Measurements from ENCODE around the gene MCCD1.
A peak's percentile ranks its signal among the peaks of the same experiment; 100 is the strongest.

MCCD1 gene

DNA sequence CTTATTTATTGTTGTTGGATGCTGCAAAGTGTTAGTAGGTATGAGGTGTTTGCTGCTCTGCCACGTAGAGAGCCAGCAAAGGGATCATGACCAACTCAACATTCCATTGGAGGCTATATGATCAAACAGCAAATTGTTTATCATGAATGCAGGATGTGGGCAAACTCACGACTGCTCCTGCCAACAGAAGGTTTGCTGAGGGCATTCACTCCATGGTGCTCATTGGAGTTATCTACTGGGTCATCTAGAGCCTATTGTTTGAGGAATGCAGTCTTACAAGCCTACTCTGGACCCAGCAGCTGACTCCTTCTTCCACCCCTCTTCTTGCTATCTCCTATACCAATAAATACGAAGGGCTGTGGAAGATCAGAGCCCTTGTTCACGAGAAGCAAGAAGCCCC is 18.8 kb upstream of the MCCD1 start:
- Histone ChIP-seq H3K36me3 (peaks cover 22% of the 10 kb centered on the region), H3K27ac (no peak overlapping the region), H3K9me3 (ENCODE audit: severe bottlenecking) (no peaks in the 10 kb centered on the region), H3K27me3 (ENCODE audit: insufficient read depth, low read depth, severe bottlenecking) (no peaks in the 10 kb centered on the region), H3K4me3 (ENCODE audit: low read depth, low read length) (no peak overlapping the region)
- no peak for DNase-seq
- TF ChIP-seq CTCF (IDR thresholded peaks at IDR 0.05; ENCODE audit: low read depth, low read length): no peak

DNA sequence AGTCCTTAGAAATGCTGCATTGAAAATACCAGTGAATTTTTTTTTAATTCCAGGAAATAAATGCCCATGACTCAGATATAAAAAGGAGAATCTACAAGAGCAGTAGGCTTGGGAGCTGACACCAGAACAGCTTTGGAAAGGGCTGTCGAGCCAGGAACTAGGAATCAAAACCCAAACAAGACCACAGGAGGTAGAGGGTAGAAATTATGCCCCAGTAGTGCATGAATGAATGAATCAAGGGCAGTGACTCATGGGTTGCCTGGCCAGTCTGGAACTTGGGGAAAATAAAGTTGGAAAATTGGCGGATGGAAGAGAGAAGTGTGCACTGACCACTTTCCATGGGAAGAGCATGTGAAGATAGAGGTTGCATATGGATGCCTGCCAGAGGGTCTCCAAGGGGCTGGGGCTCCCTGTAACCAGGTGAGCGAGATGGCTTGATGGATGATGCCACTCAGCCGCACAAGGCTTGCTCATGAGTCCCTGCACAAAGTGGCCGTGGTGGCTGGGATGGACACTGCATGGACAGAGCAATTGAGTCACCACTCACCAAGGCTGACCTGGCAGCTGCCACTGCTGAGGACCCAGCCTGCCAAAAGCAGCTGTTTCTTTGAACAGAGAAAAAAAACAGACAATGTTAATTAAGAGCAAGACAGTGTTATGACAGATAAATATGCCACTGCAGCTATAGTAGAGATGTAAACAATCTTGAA is 15.2 kb upstream of the MCCD1 start:
- H3K4me3 ChIP-seq (ENCODE audit: low read depth, low read length): no peak overlapping the region
- no peak for DNase-seq
- H3K27ac ChIP-seq: no peak overlapping the region
- peaks cover 8% of the 10 kb centered on the region; the same call in 1 of the 2 replicates for H3K36me3 ChIP-seq
- H3K27me3 ChIP-seq (ENCODE audit: insufficient read depth, low read depth, severe bottlenecking): no peaks in the 10 kb centered on the region
- no peaks in the 10 kb centered on the region for H3K9me3 ChIP-seq (ENCODE audit: severe bottlenecking)
- no peak for TF ChIP-seq CTCF (IDR thresholded peaks at IDR 0.05; ENCODE audit: low read depth, low read length)

GRCh38 chr6:31521835-31522234 is 6.9 kb upstream of the MCCD1 start:
- Histone ChIP-seq H3K36me3 (no peaks in the 10 kb centered on the region), H3K27me3 (ENCODE audit: insufficient read depth, low read depth, severe bottlenecking) (no peaks in the 10 kb centered on the region), H3K4me3 (ENCODE audit: low read depth, low read length) (no peak overlapping the region), H3K27ac (no peak overlapping the region), H3K9me3 (ENCODE audit: severe bottlenecking) (no peaks in the 10 kb centered on the region)
- no peak for TF ChIP-seq CTCF (IDR thresholded peaks at IDR 0.05; ENCODE audit: low read depth, low read length)
- DNase-seq: no peak

DNA sequence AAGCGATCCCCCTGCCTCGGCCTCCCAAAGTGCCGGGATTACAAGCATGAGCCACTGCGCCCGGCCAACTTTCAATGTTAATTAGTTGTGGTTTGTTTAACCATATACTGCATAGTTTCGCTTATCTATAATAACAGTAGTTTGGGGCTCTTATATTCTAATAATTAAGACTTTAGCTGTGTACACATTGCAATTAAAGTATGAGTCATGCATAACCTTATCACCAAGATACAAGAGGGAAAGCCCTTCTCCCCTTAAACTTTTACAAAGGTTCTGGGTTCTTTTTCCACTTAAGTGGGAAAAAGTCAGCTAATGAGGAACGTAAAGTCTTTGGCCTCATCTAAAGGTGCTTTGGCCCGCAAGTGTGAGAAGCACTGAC is 3.2 kb upstream of the MCCD1 start:
- H3K4me3 ChIP-seq (ENCODE audit: low read depth, low read length): no peak overlapping the region
- H3K36me3 ChIP-seq: peaks cover 12% of the 10 kb centered on the region
- H3K9me3 ChIP-seq (ENCODE audit: severe bottlenecking): no peaks in the 10 kb centered on the region
- no peaks in the 10 kb centered on the region for H3K27me3 ChIP-seq (ENCODE audit: insufficient read depth, low read depth, severe bottlenecking)
- TF ChIP-seq CTCF (IDR thresholded peaks at IDR 0.05; ENCODE audit: low read depth, low read length): no peak
- H3K27ac ChIP-seq: no peak overlapping the region
- peak; percentile 6 for DNase-seq

DNA sequence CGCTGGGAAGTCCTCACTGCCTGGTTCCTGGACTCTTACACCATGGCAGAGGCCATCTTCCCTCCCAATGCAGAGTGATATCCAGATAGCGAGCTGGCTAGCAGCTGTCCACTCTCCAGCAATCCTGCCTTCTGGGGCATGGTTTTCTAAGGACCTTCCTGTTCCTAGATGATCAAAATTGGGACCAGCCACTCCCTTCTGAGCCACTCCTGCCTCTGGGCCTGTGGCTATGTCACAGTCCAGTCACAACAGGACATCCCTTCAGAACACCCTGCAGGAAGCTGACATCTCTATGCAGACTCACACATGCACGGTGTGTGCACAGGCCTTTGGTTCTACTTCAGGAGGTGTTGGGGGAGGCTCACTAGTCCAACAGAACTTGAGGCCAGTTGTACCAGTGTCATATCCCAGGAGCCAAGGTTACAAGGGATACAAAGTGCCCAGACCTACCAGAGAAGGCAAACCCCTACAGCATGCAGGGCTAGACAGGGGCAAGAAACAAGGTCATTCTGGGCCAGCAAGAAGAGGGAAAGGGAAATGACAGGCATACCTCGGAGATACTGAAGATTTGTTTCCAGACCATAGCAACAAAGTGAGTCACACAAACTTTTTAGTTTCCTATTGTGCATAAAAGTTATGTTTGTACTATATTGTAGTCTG is 2.7 kb upstream of the MCCD1 start:
- Histone ChIP-seq H3K36me3 (peaks cover 18% of the 10 kb centered on the region), H3K27ac (no peak overlapping the region), H3K9me3 (ENCODE audit: severe bottlenecking) (no peaks in the 10 kb centered on the region), H3K4me3 (ENCODE audit: low read depth, low read length) (no peak overlapping the region), H3K27me3 (ENCODE audit: insufficient read depth, low read depth, severe bottlenecking) (no peaks in the 10 kb centered on the region)
- no peak for DNase-seq
- TF ChIP-seq CTCF (IDR thresholded peaks at IDR 0.05; ENCODE audit: low read depth, low read length): no peak
